ENCODE measurements around the gene CNNM3.

Gene CNNM3

GRCh38 chr2:96878796-96879544 is 62.9 kb downstream of the CNNM3 start:
- H3K27ac ChIP-seq (ENCODE audit: poor library complexity, severe bottlenecking) = no peak overlapping the region

GRCh38 chr2:96879545-96880040 is 63.5 kb downstream of the CNNM3 start:
- TF ChIP-seq CTCF (IDR thresholded peaks at IDR 0.05; ENCODE audit: poor library complexity, severe bottlenecking) = no peak
- Histone ChIP-seq H3K27me3 (ENCODE audit: insufficient read depth, poor library complexity, severe bottlenecking) (no peaks in the 10 kb centered on the region), H3K36me3 (ENCODE audit: low read depth) (no peaks in the 10 kb centered on the region), H3K4me3 (ENCODE audit: severe bottlenecking) (no peak overlapping the region), H3K4me1 (ENCODE audit: insufficient read depth, poor library complexity, severe bottlenecking) (peaks cover 19% of the 10 kb centered on the region), H3K9me3 (ENCODE audit: severe bottlenecking) (no peaks in the 10 kb centered on the region), H3K27ac (ENCODE audit: poor library complexity, severe bottlenecking) (no peak overlapping the region)
- ATAC-seq (ENCODE audit: low read depth) (no peak), DNase-seq (ENCODE audit: low spot score) (no peak)

More at GRCh38 chr2:96878796-96879544, 62.9 kb downstream of the CNNM3 start:
- TF ChIP-seq CTCF (IDR thresholded peaks at IDR 0.05; ENCODE audit: poor library complexity, severe bottlenecking) = no peak
- H3K36me3 ChIP-seq (ENCODE audit: low read depth) = no peaks in the 10 kb centered on the region
- no peak overlapping the region for H3K4me3 ChIP-seq (ENCODE audit: severe bottlenecking)
- ATAC-seq (ENCODE audit: low read depth) (no peak), DNase-seq (ENCODE audit: low spot score) (no peak)
- H3K27me3 ChIP-seq (ENCODE audit: insufficient read depth, poor library complexity, severe bottlenecking) = no peaks in the 10 kb centered on the region
- H3K4me1 ChIP-seq (ENCODE audit: insufficient read depth, poor library complexity, severe bottlenecking) = peaks cover 16% of the 10 kb centered on the region
- H3K9me3 ChIP-seq (ENCODE audit: severe bottlenecking) = no peaks in the 10 kb centered on the region

- Histone ChIP-seq H3K36me3 (ENCODE audit: low read depth) (no peaks in the 10 kb centered on the region), H3K27ac (ENCODE audit: poor library complexity, severe bottlenecking) (no peak overlapping the region), H3K27me3 (ENCODE audit: insufficient read depth, poor library complexity, severe bottlenecking) (no peaks in the 10 kb centered on the region), H3K9me3 (ENCODE audit: severe bottlenecking) (no peaks in the 10 kb centered on the region), H3K4me3 (ENCODE audit: severe bottlenecking) (no peak overlapping the region), H3K4me1 (ENCODE audit: insufficient read depth, poor library complexity, severe bottlenecking) (peaks cover 22% of the 10 kb centered on the region)
- ATAC-seq (ENCODE audit: low read depth) (no peak), DNase-seq (ENCODE audit: low spot score) (no peak)
- TF ChIP-seq CTCF (IDR thresholded peaks at IDR 0.05; ENCODE audit: poor library complexity, severe bottlenecking) = no peak
Measured at GRCh38 chr2:96880891-96881273, 64.8 kb downstream of the CNNM3 start.

- Histone ChIP-seq H3K4me3 (ENCODE audit: severe bottlenecking) (no peak overlapping the region), H3K9me3 (ENCODE audit: severe bottlenecking) (no peaks in the 10 kb centered on the region), H3K36me3 (ENCODE audit: low read depth) (no peaks in the 10 kb centered on the region), H3K27ac (ENCODE audit: poor library complexity, severe bottlenecking) (no peak overlapping the region), H3K27me3 (ENCODE audit: insufficient read depth, poor library complexity, severe bottlenecking) (no peaks in the 10 kb centered on the region), H3K4me1 (ENCODE audit: insufficient read depth, poor library complexity, severe bottlenecking) (peaks cover 28% of the 10 kb centered on the region)
- TF ChIP-seq CTCF (IDR thresholded peaks at IDR 0.05; ENCODE audit: poor library complexity, severe bottlenecking) = no peak
- DNase-seq (ENCODE audit: low spot score) = no peak
- ATAC-seq (ENCODE audit: low read depth) = 0 out of 3 replicates have a peak, but pooled peaks have one; percentile 1
Measured at GRCh38 chr2:96881349-96882195, 65.5 kb downstream of the CNNM3 start.
